ENCODE data around the gene ZNF592.

DNA sequence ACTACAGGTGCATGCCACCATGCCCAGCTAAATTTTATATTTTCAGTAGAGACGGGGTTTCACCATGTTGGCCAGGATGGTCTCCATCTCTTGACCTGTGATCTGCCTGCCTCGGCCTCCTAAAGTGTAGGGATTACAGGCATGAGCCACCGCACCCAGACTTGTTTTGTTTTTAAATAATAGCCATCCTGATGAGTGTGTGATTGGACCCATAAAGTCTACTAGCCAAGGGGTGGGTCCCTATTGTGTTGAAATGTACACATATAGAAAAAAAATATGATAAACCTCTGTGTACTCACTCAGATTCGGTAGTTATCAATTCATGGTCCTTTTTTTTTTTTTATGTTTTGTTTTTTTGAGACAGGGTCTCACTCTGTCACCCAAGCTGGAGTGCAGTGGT, 17.3 kb downstream of the ZNF592 start:
- TF ChIP-seq, protein P1, sequence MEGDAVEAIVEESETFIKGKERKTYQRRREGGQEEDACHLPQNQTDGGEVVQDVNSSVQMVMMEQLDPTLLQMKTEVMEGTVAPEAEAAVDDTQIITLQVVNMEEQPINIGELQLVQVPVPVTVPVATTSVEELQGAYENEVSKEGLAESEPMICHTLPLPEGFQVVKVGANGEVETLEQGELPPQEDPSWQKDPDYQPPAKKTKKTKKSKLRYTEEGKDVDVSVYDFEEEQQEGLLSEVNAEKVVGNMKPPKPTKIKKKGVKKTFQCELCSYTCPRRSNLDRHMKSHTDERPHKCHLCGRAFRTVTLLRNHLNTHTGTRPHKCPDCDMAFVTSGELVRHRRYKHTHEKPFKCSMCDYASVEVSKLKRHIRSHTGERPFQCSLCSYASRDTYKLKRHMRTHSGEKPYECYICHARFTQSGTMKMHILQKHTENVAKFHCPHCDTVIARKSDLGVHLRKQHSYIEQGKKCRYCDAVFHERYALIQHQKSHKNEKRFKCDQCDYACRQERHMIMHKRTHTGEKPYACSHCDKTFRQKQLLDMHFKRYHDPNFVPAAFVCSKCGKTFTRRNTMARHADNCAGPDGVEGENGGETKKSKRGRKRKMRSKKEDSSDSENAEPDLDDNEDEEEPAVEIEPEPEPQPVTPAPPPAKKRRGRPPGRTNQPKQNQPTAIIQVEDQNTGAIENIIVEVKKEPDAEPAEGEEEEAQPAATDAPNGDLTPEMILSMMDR (IDR thresholded peaks at IDR 0.05 in 8 of 11, conservative IDR thresholded peaks at IDR 0.05 in 3 of 11), result no peak
- TF ChIP-seq POLR2A (IDR thresholded peaks at IDR 0.05), result no peak
- no peak for TF ChIP-seq POLR2AphosphoS5 (IDR thresholded peaks at IDR 0.05)

Measured in spleen (tissue), 7 donors.